ENCODE results near the gene UBA3. TPM values are rescaled to one million over a fixed set of nuclear protein-coding genes. Genes with fewer than 3 reads are reported as not detected.

Gene UBA3
- total and polyA plus RNA-seq, 8 donors: 61.3 to 99.0 (median 85.3) TPM

GRCh38 chr3:69115731-69116130, 35.6 kb upstream of the UBA3 start:
- TF ChIP-seq, protein P1, sequence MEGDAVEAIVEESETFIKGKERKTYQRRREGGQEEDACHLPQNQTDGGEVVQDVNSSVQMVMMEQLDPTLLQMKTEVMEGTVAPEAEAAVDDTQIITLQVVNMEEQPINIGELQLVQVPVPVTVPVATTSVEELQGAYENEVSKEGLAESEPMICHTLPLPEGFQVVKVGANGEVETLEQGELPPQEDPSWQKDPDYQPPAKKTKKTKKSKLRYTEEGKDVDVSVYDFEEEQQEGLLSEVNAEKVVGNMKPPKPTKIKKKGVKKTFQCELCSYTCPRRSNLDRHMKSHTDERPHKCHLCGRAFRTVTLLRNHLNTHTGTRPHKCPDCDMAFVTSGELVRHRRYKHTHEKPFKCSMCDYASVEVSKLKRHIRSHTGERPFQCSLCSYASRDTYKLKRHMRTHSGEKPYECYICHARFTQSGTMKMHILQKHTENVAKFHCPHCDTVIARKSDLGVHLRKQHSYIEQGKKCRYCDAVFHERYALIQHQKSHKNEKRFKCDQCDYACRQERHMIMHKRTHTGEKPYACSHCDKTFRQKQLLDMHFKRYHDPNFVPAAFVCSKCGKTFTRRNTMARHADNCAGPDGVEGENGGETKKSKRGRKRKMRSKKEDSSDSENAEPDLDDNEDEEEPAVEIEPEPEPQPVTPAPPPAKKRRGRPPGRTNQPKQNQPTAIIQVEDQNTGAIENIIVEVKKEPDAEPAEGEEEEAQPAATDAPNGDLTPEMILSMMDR (IDR thresholded peaks at IDR 0.05): no peak
- Histone ChIP-seq H3K9me3 (no peaks in the 10 kb centered on the region), H3K4me3 (no peak overlapping the region), H3K27me3 (no peaks in the 10 kb centered on the region), H3K27ac (no peak overlapping the region), H3K4me1 (no peaks in the 10 kb centered on the region), H3K36me3 (no peaks in the 10 kb centered on the region)
- DNase-seq: no peak
- peak; percentile 14 for ATAC-seq
- intact Hi-C loops (cut with DNase I): no loop called here

- Histone ChIP-seq H3K27ac (no peak overlapping the region), H3K9me3 (no peaks in the 10 kb centered on the region), H3K36me3 (no peaks in the 10 kb centered on the region), H3K4me1 (no peaks in the 10 kb centered on the region), H3K27me3 (no peaks in the 10 kb centered on the region), H3K4me3 (no peak overlapping the region)
- peak; percentile 45 for ATAC-seq
- DNase-seq: peak in 2 of 4 donors; percentile 42 to 63
- intact Hi-C loops (cut with DNase I): no loop called here
- TF ChIP-seq, protein P1 (IDR thresholded peaks at IDR 0.05): no peak
These were observed 33.4 kb upstream of the UBA3 start for GRCh38 chr3:69113536-69113935.

DNA sequence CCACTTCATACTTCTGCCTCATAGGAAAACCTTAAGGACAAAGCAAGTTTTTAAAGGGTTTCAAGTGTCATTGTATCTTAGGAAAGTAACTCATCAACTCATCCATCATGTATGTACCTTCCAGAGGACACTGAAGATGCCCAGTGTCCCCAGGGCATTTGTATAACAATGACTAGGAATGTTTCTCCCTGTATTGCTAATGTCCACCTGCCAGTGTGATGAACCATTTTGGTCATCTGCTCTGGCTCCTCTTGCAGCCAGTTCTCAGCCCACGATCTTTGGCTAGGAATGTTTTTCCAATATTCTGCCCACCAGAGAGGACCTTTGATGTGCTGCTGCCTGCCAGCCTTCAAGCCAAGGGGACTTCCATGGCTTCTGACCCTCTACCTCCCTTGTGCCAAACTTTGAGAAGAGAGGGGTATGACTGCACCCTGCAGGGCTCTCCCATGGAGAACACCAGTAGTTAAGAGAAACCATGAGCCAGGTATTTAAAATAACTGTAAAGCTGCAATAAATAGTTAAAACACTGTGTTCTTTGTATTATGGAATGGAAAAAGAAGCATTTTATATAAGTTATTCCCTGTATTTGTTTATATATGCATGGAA, 30.9 kb upstream of the UBA3 start:
- H3K9me3 ChIP-seq: no peaks in the 10 kb centered on the region
- peaks cover 0 to 3% of the 10 kb centered on the region in 2 donors for H3K36me3 ChIP-seq
- ATAC-seq: no peak
- DNase-seq: no peak
- intact Hi-C loops (cut with DNase I): no loop called here
- TF ChIP-seq, protein P1 (IDR thresholded peaks at IDR 0.05): no peak
- no peaks in the 10 kb centered on the region for H3K27me3 ChIP-seq
- no peak overlapping the region for H3K27ac ChIP-seq
- H3K4me3 ChIP-seq: no peak overlapping the region
- H3K4me1 ChIP-seq: no peaks in the 10 kb centered on the region

- Histone ChIP-seq H3K9me3 (no peaks in the 10 kb centered on the region), H3K4me1 (peaks cover 0 to 11% of the 10 kb centered on the region in 2 donors), H3K27me3 (no peaks in the 10 kb centered on the region), H3K4me3 (no peak overlapping the region), H3K27ac (no peak overlapping the region), H3K36me3 (peaks cover 0 to 24% of the 10 kb centered on the region in 2 donors)
- TF ChIP-seq, protein P1 (IDR thresholded peaks at IDR 0.05): no peak
- ATAC-seq (no peak), DNase-seq (no peak)
- intact Hi-C loops (cut with DNase I): no loop called here
These were observed 28.6 kb upstream of the UBA3 start for GRCh38 chr3:69108811-69109210.

DNA sequence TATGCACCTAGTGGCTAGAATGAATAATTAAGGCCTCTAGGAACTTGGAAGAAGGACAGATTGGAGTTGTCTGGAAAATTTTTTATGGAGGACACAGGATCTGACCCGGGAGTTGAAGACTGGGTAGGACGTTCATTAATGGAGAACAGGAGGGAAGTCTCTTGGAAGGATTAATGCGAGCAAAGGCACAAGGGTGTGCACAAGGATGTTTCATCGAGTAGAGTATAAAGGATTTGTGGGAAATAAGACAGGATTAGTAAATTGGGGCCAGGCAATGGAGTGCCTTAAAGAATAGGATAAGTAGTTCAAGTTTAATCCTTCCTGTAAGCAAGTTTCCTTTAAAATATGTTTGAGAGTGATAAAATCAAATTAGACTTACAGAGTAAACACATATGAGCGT, 27.7 kb upstream of the UBA3 start:
- Histone ChIP-seq H3K36me3 (peaks cover 0 to 34% of the 10 kb centered on the region in 2 donors), H3K27me3 (no peaks in the 10 kb centered on the region), H3K4me1 (peaks cover 0 to 11% of the 10 kb centered on the region in 2 donors), H3K4me3 (no peak overlapping the region), H3K27ac (no peak overlapping the region), H3K9me3 (no peaks in the 10 kb centered on the region)
- intact Hi-C loops (cut with DNase I): no loop called here
- TF ChIP-seq, protein P1 (IDR thresholded peaks at IDR 0.05): no peak
- DNase-seq: no peak
- ATAC-seq: no peak

All from left lung (tissue), 10 donors.